HG02870 (cell line): ENCODE results near the gene CLEC19A.

Experiments
- ATAC-seq: cut with Tn5 transposase; IDR thresholded peaks from one replicate; pipeline ENCODE4 v1.9.1; 2021; ENCODE audit warnings: mild to moderate bottlenecking, moderate library complexity; ENCODE audit not compliant: unreplicated experiment

The CLEC19A gene

DNA sequence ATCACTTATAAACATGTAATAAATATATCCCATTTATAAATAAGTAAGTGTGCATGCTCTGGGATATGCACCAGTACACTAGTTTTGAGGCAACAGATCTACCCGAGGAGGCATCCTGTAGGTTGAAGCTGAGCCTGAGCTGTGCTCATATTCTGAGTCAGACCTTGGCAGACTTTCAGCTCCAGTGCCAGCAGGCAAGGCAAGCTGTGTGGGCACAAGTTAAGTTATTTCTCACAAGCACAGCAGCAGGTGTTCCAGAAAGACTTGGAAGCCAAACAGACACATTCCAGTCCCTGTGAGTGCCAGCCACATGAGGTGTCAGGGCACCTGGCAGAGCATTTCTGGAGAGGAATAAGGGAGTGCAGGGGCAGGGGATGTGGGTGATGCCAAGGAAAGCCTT lies 1.3 kb upstream of the CLEC19A start:
- no peak for ATAC-seq

DNA sequence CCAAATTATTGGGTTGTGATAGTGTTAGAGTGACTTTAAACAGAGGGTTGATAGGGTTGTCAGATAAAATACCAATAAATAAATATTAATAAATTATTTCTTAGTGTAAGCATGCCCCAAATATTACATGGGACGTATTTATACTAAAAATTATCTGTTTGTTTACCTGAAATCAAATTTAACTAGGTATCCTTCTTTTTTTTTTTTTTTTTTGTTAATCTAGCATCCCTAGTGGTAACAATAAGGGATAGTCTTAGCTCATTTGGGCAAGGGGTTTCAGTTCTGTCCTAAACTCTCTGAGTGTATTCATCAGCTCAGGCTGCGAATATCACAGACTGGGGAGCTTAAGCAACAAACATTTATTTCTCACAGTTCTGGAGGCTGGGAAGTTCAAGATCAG lies 1.3 kb downstream of the CLEC19A start:
- no peak for ATAC-seq

DNA sequence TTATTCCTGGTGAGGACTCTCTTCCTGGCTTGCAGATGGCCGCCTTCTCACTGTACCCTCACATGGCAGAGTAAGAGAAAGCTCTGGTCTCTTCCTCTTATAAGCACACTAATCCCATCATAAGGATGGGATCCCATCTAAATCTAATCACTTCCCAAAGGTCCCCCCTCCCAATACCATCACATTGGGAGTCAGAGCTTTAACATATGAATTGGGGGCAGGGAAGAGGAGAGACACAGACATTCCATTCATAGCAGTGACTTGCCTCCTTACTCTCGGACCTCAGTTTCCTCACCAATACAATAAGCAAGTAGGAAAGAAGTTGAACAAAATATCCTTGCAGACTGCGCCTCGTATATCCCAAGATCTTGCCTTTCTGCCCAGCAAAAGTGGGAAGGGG lies 1.7 kb downstream of the CLEC19A start:
- no peak for ATAC-seq

DNA sequence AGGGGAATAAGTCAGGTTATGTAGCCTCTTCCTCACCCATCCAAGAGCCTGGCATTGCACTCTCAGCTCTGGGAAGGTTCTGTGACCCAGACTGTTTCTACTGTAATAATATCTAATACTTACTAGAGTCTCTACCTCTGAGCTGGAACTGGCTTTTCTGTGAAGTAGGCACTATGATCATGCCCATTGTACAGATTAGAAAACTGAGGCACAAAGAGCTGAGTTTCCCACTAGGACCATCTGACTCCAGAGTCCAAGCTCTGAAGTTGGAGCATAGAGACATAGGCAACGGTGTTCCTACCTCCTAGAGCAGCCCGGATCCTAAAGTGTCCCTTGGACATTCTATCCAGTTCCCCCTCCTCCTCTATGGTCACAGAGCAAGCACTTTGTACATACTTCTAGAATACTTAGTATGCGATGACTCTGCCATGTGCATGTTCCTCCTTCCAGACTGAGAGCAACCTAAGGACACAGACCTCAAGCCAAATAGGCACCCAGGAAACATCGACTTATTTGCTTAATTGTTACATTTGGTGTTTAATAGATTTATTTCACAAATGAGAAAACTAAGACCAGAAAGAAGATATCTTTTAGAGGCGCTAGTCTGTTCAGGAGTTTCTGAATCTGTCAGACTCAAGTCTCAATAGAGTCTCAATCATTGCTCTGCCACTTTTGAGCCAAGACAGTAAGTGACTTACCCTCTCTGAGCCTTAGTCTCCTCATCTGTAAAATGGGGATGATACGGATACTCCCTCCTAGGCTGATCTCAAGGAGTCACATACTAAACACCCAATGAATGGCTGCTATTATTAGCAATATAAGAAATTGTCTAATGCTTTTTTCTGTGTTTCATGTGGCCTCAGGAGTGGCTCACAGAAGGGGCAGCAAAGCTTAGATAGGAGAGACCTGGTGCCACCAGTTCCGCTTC lies 3.6 kb downstream of the CLEC19A start:
- no peak for ATAC-seq

DNA sequence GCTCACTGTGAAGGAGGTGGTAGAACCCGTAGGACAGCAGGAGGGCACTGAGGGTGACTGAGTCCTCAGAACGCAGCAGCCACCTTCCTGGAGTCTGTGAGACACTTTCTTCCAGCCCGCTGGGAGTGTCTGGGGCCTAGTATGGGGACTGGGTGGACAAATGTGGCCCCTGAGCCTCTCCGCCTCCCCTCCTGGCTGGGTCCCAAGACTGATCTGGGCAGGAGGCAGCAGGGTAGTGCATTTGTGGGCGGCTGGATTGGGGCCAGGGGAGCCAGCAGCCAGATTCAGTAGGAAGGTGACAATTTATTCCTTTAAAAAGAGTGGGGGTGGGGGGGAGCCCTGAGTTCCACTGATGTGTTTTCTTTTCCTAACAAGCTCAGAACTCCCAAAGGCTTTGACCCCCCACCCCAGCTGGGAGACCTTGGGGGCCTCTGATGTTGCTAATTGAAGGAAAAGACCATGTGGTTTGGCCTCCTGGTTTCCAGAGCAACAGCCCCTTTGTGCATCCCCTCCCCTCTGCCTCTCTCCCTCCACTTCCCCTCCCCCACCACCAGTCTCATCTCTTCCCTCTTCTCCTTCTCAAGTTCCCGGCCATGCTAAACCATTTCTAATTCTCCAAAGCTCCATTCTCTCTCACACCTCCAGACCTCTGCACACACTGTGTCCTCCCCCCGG lies 4.4 kb downstream of the CLEC19A start:
- no peak for ATAC-seq

DNA sequence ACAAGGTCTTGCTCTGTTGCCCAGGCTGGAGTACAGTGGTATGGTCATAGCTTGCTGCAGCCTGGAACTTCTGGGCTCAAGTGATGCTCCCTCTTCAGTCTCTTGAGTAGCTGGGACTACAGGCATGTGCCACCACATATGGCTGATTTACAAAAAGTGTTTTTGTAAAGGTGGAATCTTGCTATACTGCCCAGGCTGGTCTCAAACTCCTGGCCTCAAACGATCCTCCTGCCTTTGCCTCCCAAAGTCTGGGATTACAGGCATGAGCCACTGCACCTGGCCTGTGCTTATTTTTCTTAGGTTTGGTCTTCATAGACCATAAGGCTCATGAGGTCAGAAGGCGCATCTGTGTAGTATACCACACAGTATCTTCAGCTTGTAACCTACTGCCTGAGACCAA lies 5.3 kb downstream of the CLEC19A start:
- ATAC-seq, result no peak

DNA sequence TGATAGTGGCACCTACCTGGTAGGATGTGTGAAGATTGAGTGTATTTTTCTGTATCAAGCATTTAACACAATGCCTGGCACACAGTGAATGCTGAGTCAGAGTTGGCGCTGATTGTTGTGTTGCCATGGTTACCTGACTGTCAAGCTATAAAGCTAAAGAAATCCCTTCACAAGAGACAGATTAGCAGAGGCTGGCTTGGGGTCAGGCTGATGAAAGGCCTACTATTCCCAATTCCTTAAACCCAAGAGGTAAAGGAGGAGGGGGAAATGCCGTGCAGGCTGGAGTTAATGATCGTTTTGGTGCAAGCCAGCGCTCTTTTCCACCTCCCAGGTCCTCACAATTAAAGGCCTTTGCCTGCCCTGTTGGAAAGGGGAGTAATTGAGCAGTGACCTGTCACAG lies 5.9 kb downstream of the CLEC19A start:
- ATAC-seq, result no peak

DNA sequence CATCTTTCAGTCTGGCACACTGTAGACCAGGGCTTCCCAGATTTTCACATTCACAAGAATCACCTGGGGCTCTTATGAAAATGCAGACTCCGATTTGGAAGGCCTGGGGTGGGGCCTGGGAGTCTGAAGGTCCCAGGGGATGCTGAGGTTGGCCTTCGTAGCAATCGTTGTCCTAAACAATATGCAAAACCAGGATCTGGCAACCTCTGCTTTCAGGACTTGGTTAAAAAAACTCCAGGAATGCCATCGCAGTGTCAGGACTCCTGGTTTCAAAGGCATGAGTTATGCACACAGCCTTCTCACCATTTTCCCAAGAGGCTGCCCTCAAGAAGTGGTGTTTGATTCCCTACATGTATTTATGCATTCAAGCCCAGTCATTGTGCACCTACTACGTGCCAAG lies 6.7 kb downstream of the CLEC19A start:
- ATAC-seq, result no peak

DNA sequence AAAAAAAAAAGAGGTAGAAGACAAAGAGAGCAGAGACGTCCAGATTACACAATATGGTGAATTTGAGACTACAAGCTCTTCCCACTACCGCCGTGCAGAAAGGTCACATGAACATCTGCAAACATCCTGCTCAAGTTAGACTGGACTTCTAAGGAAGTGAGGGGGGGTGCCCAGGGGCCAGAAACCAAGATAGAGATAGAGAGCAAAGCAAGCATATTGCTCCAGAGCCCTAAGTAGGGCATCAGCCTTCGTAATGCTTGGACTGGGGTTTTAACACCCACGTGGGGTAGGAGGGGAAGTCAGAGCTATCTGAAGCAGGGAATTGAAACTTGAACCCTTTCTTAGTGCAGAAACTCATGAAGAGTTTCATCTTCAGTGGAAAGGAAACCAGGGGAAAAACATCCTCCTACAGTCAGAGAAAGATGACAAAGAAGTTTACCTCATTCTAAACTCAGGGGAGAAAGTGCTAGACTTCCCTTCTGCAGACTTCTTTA lies 8.7 kb downstream of the CLEC19A start:
- peak; percentile 85 for ATAC-seq

DNA sequence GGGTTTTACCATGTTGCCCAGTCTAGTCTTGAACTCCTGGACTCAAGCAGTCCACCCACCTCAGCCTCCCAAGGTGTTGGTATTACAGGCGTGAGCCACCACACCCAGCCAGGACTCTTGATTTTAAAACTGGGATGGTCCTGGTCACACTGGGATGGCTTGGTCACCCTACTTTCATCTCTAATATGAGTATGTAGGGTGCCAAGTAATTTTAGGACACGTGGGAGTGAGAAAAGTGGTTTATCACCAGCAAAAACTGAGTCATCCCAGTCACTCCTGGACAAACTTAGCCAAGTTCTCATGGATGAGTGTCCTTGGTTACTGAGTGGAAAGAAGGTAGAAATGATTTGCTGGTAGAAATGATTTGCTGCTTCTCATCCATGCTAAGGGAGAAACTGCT lies 9.9 kb downstream of the CLEC19A start:
- ATAC-seq, result no peak

DNA sequence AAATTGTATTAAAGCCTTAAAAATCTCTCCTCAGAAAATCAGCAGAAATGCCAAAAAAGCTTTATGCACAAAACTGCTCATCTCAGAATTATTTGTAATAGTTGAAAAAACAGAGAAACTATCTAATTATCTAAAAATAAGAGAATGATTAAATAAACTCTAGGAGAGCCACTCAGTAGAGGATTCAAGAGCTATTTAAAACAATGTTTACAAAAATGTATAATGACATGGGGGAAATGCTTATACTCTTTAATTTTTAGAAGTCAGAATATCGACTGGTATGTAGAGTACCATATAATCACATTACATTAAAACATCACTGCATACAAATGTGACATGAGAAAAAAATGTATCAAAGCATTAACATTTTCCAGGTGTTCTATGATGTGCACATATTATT lies 11.9 kb downstream of the CLEC19A start:
- ATAC-seq, result no peak

DNA sequence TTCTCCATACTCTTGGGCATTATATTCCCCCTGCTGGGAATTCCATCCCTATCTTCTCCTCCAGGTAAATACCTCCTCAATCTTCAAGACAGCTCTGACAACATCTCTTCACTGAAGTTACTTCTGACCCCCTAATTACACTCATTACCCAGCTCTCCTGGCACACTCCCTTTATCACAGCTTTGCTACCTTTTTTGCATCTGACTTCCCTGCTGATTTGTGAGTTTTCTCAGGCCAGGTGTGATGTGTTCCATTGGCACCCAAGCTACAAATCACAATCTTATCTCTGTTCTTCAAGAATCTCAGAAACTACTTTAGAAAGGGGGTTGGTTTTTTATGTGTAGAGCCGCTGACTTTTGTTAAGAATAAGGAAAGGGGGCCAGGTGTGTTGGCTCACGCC lies 14.0 kb downstream of the CLEC19A start:
- no peak for ATAC-seq

DNA sequence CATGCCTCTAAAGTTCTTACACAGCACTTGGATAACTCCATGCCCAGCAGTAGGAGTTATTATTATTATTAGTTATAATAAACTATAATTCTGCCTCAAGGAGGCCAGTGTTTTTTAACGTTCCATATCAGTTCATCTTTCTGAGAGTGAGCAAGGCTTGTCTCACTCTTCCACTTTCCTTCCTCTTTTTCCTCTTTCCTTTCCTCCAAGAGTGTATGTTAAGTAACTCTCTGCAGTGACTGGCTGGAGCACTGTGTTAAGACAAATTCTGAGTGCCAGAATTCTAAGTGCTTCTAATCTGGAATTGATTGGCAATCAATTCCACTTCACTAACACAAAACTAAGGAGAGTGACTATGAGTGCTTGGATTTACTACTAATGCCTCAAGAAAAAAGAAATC lies 16.4 kb downstream of the CLEC19A start:
- no peak for ATAC-seq

DNA sequence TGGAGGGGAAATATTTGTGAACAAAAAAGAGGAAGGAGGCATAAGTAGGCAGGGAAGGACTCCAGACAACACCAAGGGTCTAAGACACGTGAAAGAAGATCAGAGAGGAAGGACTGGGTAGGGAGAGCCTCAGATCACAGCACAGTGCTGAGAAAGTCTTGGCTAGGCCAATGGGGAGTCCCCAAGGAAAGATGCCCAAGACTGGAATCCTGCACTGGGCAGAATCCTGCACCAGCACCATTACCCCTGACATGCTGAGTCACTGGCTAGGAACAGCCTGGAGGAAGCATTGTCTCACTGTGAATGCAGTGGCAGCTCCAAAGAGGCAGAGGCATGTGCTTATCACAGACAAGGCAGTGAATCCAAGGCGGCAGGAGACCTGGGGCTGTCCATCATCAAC lies 19.2 kb downstream of the CLEC19A start:
- ATAC-seq, result no peak

DNA sequence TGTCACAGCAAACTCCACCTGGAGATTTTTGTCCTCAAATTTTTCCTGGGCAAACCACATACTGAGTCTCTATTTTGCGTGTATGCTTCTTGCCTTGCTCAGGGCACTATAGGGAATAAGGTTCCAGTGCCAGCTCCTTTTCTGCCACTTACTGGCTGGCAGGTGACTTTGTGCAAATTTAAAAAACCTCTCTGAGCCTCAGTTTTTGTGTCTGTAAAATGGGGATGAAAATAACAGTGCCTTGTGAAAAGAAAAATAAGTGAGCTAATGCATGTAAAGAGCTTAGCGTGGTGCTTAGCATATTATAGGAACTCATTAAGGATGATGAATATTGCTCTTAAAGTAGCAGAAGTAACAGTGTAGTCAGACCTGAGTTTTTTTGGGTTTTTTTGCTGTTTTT lies 19.9 kb downstream of the CLEC19A start:
- ATAC-seq, result no peak

DNA sequence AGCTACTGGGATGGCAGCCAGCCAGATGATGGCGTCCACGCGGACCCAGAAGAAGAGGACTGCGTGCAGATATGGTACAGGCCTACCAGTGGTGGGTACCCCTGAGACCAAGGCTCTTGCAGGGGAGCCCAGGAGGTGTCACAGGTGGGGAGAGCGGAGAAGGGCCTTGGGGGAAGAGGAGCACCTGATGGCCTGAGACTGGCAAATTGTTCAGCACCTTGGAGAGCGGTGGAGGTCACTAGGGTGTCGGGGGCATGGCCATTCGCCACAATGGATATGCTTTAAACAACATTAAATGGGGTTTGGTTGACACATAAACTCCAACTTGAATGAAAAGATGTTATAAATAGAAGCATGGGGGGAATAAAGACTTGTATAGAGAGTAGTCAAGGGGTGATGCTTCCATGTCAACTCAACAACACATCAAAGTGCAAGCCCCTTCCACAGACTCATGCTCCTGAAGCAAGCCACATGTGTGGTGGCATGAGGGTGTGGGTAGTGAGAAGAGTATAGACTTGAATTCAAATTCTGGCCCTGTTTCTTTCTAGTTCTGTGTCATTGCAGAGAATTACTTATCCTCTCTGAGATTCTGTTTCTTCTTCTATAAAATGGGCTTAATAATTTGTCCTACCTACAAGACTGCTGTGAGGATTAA lies 22.2 kb downstream of the CLEC19A start:
- ATAC-seq, result no peak

DNA sequence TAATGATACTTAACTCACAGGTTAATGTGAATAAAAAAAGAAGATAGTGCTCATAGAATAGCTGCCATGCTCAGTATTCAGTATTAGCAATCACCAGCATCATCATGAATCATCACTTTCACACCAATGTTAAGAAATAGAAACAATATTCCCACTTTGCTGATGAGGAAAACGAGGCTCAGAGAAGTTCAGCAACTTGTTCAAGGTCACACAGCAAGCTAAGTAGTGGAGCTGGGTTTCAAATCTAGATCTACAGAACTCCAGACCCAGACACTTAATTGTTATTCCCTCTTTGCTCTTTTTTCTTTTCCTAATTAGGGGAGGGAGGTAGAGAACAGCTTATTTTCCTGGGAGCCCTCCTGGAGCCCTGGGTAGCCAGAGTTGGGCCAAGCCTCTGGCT lies 22.9 kb downstream of the CLEC19A start:
- ATAC-seq, result no peak

DNA sequence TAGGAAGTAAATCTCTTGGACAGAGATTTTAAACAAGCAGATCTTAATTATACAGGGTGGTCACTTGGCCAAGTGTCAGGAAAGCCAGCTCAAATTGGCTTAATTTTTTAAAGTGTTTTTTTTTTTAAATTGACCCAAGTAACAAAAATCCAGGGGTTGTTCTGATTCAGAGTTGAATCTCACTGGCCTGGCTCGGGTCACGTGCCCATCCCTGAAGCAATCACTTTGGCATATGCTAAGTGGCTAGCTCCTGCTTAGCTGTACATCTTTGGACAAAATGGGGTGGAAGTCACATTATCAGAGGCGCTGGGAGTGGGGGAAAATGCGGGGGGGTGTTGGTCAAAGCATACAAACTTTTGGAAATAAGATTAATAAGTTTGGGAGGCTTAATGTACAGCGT lies 23.6 kb downstream of the CLEC19A start:
- no peak for ATAC-seq

DNA sequence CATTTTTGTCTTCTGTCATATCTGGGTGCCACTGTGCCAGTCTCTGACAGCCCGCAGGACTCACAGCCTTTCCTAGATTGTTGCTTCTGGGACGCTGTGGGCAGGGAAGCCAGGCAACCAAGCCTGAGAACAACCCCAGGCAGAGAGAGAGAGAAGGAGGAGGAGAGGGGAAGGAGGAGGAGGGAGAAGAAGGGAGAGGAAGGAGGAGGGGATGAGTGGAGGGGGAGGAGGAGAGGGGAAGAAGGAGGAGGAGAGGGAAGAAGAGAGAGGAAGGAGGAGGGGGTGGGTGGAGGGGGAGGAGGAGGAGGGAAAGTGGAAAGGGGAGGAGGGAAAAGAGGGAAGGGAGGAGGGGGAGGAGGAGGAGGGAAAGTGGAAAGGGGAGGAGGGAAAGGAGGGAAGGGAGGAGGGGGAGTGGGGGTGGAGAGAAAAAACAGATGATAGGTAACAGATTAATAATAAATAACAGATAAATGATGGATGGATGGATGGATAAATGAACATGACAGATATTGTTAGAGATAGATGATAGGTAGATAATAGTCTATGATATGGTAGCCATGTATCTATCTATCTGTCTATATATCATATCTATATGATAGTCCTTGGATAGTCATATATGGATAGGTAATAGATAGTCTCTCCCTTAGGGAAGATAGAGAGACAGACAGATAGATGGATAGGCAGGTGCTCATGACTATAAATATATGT lies 29.3 kb downstream of the CLEC19A start:
- ATAC-seq, result no peak

DNA sequence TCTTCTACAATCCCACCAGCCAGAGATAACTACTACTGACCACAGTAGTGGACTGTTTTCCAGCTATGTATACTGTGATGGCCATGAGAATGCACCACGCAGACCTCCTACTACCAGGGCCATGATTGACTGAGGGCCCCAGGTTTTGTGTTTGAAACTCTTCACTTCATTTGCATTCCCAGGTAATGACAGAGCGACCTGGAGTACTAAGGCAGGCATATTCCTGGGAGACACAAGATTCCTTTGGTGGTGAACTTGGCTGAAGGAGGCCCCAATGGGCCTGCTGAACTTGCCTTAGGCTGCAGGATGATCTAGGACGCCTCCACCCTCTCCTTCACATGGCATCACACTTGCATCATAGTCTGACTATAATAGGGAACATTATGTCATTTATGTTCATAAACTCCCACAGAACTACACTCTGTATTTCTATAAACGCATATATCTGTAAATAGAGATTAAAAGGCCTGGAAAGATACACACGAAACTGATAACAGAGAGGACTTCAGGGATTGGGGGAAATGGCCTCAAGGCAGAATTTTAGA lies 30.4 kb downstream of the CLEC19A start:
- ATAC-seq, result no peak

DNA sequence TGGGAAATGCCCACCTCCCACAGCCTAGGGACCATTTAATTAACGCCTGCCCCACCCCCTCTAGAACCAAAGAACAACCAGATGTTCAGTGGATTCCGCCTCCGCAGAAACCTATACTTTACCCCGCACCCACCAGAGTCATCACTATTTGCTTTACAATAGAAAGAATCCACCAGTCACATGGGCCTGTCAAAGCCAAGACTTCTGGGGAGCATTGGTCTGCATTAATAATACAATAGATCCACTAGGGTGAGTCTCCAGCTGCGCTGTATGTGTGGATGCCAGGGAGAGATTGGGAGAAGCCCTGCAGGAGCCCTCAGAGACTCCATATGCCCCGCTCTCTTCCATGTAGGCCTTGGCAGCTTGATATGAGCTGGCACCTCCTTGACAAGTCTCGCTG lies 31.3 kb downstream of the CLEC19A start:
- ATAC-seq, result no peak
